PC-9 (cell line): ENCODE measurements around the gene SEZ6L.

Experiments
- EZH2 ChIP-seq: fragments of 200-600 bp; sonication (generic); IDR thresholded peaks from 2 replicates; pipeline ENCODE4 v1.8.0; 2017; ENCODE audit warnings: antibody characterized with exemption, low read depth
- TF ChIP-seq, protein P1 (sequence below): fragments of 200-600 bp; sonication (generic); conservative IDR thresholded peaks from 2 replicates; pipeline ENCODE4 v1.6.1; 2017; ENCODE audit warnings: mixed run types, antibody characterized with exemption, mild to moderate bottlenecking, moderate library complexity

DNA sequence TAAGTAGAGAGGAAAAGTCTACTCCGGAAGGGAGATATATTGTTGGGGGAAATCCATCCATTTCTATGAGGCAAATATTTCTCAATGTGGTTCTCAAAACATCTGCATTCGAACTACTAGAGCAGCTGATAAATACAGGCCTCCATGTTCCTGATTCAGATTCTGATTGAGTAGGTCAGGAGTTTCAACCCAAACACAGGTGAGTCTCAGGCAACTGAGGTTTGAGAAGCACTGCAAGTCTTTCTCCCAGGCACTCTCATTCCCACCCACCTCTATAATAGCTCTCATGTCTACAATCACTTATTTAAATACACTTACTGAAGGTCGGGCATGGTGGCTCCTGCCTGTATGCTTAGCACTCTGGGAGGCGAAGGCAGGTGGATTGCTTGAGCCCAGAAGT, 245.1 kb downstream of the SEZ6L start:
- TF ChIP-seq, protein P1, sequence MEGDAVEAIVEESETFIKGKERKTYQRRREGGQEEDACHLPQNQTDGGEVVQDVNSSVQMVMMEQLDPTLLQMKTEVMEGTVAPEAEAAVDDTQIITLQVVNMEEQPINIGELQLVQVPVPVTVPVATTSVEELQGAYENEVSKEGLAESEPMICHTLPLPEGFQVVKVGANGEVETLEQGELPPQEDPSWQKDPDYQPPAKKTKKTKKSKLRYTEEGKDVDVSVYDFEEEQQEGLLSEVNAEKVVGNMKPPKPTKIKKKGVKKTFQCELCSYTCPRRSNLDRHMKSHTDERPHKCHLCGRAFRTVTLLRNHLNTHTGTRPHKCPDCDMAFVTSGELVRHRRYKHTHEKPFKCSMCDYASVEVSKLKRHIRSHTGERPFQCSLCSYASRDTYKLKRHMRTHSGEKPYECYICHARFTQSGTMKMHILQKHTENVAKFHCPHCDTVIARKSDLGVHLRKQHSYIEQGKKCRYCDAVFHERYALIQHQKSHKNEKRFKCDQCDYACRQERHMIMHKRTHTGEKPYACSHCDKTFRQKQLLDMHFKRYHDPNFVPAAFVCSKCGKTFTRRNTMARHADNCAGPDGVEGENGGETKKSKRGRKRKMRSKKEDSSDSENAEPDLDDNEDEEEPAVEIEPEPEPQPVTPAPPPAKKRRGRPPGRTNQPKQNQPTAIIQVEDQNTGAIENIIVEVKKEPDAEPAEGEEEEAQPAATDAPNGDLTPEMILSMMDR: no peak
- TF ChIP-seq EZH2: no peak
